Esophagus squamous epithelium (tissue), 5 donors: ENCODE measurements around the gene POLK. TPM values are rescaled to one million over a fixed set of nuclear protein-coding genes. Genes with fewer than 3 reads are reported as not detected.

Source experiments
- DNase-seq: peaks from one replicate; lab custom pipeline; 2025; lab: John Stamatoyannopoulos, UW
- H3K27ac ChIP-seq, 4 donors: fragments of 200-600 bp; sonication (generic); one replicate each; pipeline ENCODE4 v1.5.1; 2016 to 2019; ENCODE audit warnings: mild to moderate bottlenecking in 1 of 4
- H3K27me3 ChIP-seq, 4 donors: fragments of 200-600 bp; sonication (generic); 1 replicate in 3 of 4; 2 replicates in 1 of 4; pipeline versions ENCODE4 v1.5.1 to v1.6.0; 2017 to 2021; ENCODE audit warnings: antibody characterized with exemption in 1 of 4
- H3K36me3 ChIP-seq, 3 donors: fragments of 200-600 bp; sonication (generic); one replicate each; pipeline ENCODE4 v1.5.1; 2016 to 2019
- H3K4me1 ChIP-seq, 3 donors: fragments of 200-600 bp; sonication (generic); one replicate each; pipeline ENCODE4 v1.5.1; 2017 to 2019
- H3K4me3 ChIP-seq, 4 donors: fragments of 200-600 bp; sonication (generic); 1 replicate in 3 of 4; 2 replicates in 1 of 4; pipeline ENCODE4 v1.5.1; 2016 to 2019; ENCODE audit warnings: mild to moderate bottlenecking in 2 of 4, moderate library complexity in 1 of 4
- H3K9me3 ChIP-seq, 3 donors: fragments of 200-600 bp; sonication (generic); one replicate each; pipeline ENCODE4 v1.5.1; 2016 to 2019
- POLR2A ChIP-seq, 4 donors: fragments of 450-650 bp; IDR thresholded peaks; one replicate each; pipeline ENCODE4 v1.6.1; 2017; ENCODE audit warnings: antibody characterized with exemption in 4 of 4, mild to moderate bottlenecking in 4 of 4, moderate library complexity in 3 of 4
- WGBS, 2 donors: methylation state at CpG; one replicate each; pipeline ENCODE4 v1.1.5; 2018; 5-methylcytosine and 5-hydroxymethylcytosine counted together
- intact Hi-C: fragments of 100-400 bp; cut with DNase I; formaldehyde crosslinking; loops from one replicate; pipeline ENCODE4 v1.15.0; 2022
- total RNA-seq, 4 donors: library from RNA; depleted of rRNA; stranded (reverse); fragments of >200 nt; gene quantifications; one replicate each; pipeline ENCODE4 v1.1.0, GENCODE V29; 2016
- TF ChIP-seq, protein P1 (sequence below), 6 experiments: fragments of 450-650 bp in 4 of 6; fragments of 200-600 bp in 2 of 6; sonication (generic) in 2 of 6; IDR thresholded peaks; one replicate each; pipeline ENCODE4 v1.5.1; 2016 to 2019; ENCODE audit warnings: antibody characterized with exemption in 6 of 6, mild to moderate bottlenecking in 4 of 6, moderate library complexity in 4 of 6
- donor health status: DM: yes; HTN: yes; CAD: no.

Gene POLK
- total RNA-seq, 4 donors from 2014 or later = 8.6 to 27.5 (median 14.1) TPM

DNA sequence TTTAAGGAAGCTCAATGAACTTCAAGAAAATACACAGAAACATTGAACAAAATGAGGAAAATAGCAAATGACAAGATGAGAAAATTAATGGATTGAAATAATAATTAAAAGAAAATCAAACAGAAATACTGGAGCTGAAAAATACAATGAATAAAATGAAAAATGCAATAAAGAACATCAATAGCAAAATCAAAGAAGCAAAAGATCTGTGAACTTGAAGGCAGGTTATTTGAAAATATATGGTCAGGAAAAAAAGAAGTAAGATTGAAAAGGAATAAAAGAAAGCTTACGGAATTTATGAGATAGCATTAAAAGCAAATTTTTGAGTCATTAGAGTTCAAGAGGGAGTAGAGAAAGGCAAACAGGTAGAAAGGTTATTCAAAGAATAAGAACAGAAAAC is 42.7 kb upstream of the POLK start:
- no peak overlapping the region for H3K4me3 ChIP-seq
- H3K27me3 ChIP-seq = no peaks in the 10 kb centered on the region
- TF ChIP-seq POLR2A (IDR thresholded peaks at IDR 0.05) = no peak
- TF ChIP-seq, protein P1, sequence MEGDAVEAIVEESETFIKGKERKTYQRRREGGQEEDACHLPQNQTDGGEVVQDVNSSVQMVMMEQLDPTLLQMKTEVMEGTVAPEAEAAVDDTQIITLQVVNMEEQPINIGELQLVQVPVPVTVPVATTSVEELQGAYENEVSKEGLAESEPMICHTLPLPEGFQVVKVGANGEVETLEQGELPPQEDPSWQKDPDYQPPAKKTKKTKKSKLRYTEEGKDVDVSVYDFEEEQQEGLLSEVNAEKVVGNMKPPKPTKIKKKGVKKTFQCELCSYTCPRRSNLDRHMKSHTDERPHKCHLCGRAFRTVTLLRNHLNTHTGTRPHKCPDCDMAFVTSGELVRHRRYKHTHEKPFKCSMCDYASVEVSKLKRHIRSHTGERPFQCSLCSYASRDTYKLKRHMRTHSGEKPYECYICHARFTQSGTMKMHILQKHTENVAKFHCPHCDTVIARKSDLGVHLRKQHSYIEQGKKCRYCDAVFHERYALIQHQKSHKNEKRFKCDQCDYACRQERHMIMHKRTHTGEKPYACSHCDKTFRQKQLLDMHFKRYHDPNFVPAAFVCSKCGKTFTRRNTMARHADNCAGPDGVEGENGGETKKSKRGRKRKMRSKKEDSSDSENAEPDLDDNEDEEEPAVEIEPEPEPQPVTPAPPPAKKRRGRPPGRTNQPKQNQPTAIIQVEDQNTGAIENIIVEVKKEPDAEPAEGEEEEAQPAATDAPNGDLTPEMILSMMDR (IDR thresholded peaks at IDR 0.05) = no peak
- intact Hi-C loops = no loop called here
- no peak overlapping the region for H3K27ac ChIP-seq
- peaks cover 2 to 23% (median 5%) of the 10 kb centered on the region in 3 donors for H3K4me1 ChIP-seq
- no peaks in the 10 kb centered on the region for H3K36me3 ChIP-seq
- 95 to 100% methylated on average over 1 of the region's 1 CpG for WGBS, 2 donors
- peaks cover 0 to 29% (median 16%) of the 10 kb centered on the region in 3 donors for H3K9me3 ChIP-seq
- no peak for DNase-seq

DNA sequence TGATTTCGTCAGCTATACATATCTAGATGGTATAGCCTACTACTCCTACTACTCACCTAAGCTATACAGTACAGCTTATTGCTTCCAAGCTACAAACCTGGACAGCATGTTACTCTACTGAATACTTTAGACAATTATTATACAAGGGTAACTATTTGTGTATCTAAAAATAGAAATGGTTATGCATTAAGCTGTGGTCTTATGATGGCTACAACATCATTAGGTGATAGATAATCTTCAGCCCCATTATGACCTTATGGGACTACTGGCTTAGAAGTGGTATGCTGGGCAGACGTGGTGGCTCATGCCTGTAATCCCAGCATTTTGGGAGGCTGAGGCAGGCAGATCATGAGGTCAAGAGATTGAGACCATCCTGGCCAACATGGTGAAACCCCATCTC is 40.5 kb upstream of the POLK start:
- H3K27me3 ChIP-seq = no peaks in the 10 kb centered on the region
- no peak for DNase-seq
- no peak for TF ChIP-seq POLR2A (IDR thresholded peaks at IDR 0.05)
- TF ChIP-seq, protein P1 (IDR thresholded peaks at IDR 0.05) = no peak
- WGBS, 2 donors = 94 to 98% methylated on average over 2 of the region's 2 CpGs
- no peak overlapping the region for H3K27ac ChIP-seq
- no peaks in the 10 kb centered on the region for H3K36me3 ChIP-seq
- no peak overlapping the region for H3K4me3 ChIP-seq
- intact Hi-C loops = no loop called here
- peaks cover 0 to 29% (median 16%) of the 10 kb centered on the region in 3 donors for H3K9me3 ChIP-seq
- H3K4me1 ChIP-seq = peaks cover 0 to 2% (median 0%) of the 10 kb centered on the region in 3 donors

GRCh38 chr5:75472973-75473372 is 38.7 kb upstream of the POLK start:
- H3K4me1 ChIP-seq = no peaks in the 10 kb centered on the region
- no peaks in the 10 kb centered on the region for H3K36me3 ChIP-seq
- TF ChIP-seq, protein P1 (IDR thresholded peaks at IDR 0.05) = no peak
- TF ChIP-seq POLR2A (IDR thresholded peaks at IDR 0.05) = no peak
- peaks cover 0 to 24% (median 16%) of the 10 kb centered on the region in 3 donors for H3K9me3 ChIP-seq
- WGBS, 2 donors = 100% methylated on average over 1 of the region's 1 CpG
- H3K4me3 ChIP-seq = no peak overlapping the region
- intact Hi-C loops = no loop called here
- DNase-seq = no peak
- H3K27ac ChIP-seq = no peak overlapping the region
- no peaks in the 10 kb centered on the region for H3K27me3 ChIP-seq

DNA sequence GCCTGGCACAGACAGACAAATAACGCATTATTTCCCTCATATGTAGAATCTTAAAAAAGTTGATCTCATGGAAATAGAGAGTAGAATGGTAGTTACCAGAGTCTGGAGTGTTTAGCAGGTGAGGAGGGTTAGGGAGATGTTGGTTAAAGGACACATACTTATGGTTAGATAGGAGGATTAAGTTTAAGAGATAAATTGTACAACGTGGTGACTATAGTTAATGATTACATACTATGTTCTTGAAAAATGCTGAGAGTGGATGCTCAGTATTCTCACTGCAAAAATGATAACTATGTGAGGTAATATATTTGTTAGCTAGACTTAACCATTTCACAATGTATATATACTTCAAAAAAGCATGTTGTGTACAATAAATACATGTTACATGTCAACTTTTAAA is 38.2 kb upstream of the POLK start:
- no peak for TF ChIP-seq POLR2A (IDR thresholded peaks at IDR 0.05)
- TF ChIP-seq, protein P1 (IDR thresholded peaks at IDR 0.05) = no peak

DNA sequence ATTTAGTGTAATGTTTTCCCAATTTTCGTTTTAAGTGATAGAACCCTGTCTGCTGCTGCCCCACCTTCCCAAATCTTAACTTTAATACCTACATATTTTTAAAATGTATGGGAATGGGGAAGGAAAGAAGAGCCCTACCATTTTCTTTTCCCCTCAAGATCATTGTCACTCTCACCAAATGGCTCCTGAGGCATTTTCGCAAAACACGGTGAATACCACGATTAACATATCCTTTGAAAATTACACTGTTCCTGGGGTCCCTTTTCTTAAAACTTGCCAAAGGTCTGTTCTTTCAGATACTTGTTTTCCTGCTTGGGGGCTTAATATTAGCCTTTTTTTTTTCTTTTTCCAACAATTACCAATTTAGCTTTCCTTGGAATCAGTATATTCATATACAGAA is 36.3 kb upstream of the POLK start:
- H3K27me3 ChIP-seq = no peaks in the 10 kb centered on the region
- peaks cover 0 to 4% (median 0%) of the 10 kb centered on the region in 3 donors for H3K9me3 ChIP-seq
- TF ChIP-seq POLR2A (IDR thresholded peaks at IDR 0.05) = no peak
- TF ChIP-seq, protein P1 (IDR thresholded peaks at IDR 0.05) = no peak
- WGBS, 2 donors = 87 to 88% methylated on average over 4 of the region's 4 CpGs
- no peaks in the 10 kb centered on the region for H3K4me1 ChIP-seq
- intact Hi-C loops = no loop called here
- no peak for DNase-seq
- H3K4me3 ChIP-seq = no peak overlapping the region
- H3K27ac ChIP-seq = no peak overlapping the region
- no peaks in the 10 kb centered on the region for H3K36me3 ChIP-seq

More for the DNA sequence above, 38.2 kb upstream of the POLK start:
- H3K36me3 ChIP-seq = no peaks in the 10 kb centered on the region
- peaks cover 0 to 19% (median 13%) of the 10 kb centered on the region in 3 donors for H3K9me3 ChIP-seq
- H3K27me3 ChIP-seq = no peaks in the 10 kb centered on the region
- no peak overlapping the region for H3K4me3 ChIP-seq
- DNase-seq = no peak
- intact Hi-C loops = no loop called here
- no peak overlapping the region for H3K27ac ChIP-seq
- WGBS, 2 donors = 77 to 90% methylated on average over 2 of the region's 2 CpGs
- H3K4me1 ChIP-seq = no peaks in the 10 kb centered on the region
